K562 (cell line): ENCODE measurements around the gene RRAS. TPM values are rescaled to one million over a fixed set of nuclear protein-coding genes. Genes with fewer than 3 reads are reported as not detected.

Experiments used
- BHLHE40 ChIP-seq: IDR thresholded peaks from 2 replicates; pipeline ENCODE4 v1.6.1; 2011; ENCODE audit warnings: low read length, improper control_type of control experiment
- CBFB ChIP-seq: sonication (generic); formaldehyde crosslinking; IDR thresholded peaks from 2 replicates; pipeline ENCODE4 v1.4.0; 2020; ENCODE audit warnings: mild to moderate bottlenecking, missing genetic modification reagents
- DMBX1 ChIP-seq: fragments of 250-450 bp; sonication (Bioruptor Pico); IDR thresholded peaks from 2 replicates; pipeline ENCODE4 v1.8.0; 2022; ENCODE audit warnings: inconsistent platforms, mild to moderate bottlenecking, moderate library complexity, borderline replicate concordance
- E2F3 ChIP-seq: fragments of 250-450 bp; sonication (Bioruptor Pico); IDR thresholded peaks from 2 replicates; pipeline ENCODE4 v1.4.0; 2020; ENCODE audit warnings: mild to moderate bottlenecking
- EGR1 ChIP-seq: fragments of 450-650 bp; conservative IDR thresholded peaks from 2 replicates; pipeline ENCODE4 v1.6.1; 2017; ENCODE audit warnings: mild to moderate bottlenecking
- ELK3 ChIP-seq: fragments of 450-650 bp; formaldehyde crosslinking; IDR thresholded peaks from 2 replicates; pipeline ENCODE4 v1.4.0; 2020; ENCODE audit warnings: mild to moderate bottlenecking
- HCFC1 ChIP-seq: IDR thresholded peaks from 2 replicates; pipeline ENCODE4 v1.6.1; 2012; ENCODE audit warnings: low read depth, low read length, improper control_type of control experiment
- KDM1A ChIP-seq, 2 experiments: fragments of 450-650 bp; IDR thresholded peaks; 2 replicates each; pipeline ENCODE4 v1.6.1; 2016; ENCODE audit warnings: mild to moderate bottlenecking in 2 of 2
- KLF6 ChIP-seq: fragments of 250-450 bp; sonication (Bioruptor Pico); IDR thresholded peaks from 2 replicates; pipeline ENCODE4 v1.4.0; 2020; ENCODE audit warnings: mild to moderate bottlenecking, moderate library complexity, borderline replicate concordance
- MAFG ChIP-seq: fragments of 450-650 bp; conservative IDR thresholded peaks from 2 replicates; pipeline ENCODE4 v1.6.1; 2016; ENCODE audit warnings: missing genetic modification characterization, missing compliant biosample characterization
- MBD1 ChIP-seq: fragments of 250-450 bp; sonication (Bioruptor Pico); IDR thresholded peaks from 2 replicates; pipeline ENCODE4 v1.8.0; 2022; ENCODE audit warnings: inconsistent platforms
- MEF2D ChIP-seq: conservative IDR thresholded peaks from 2 replicates; pipeline ENCODE4 v1.6.1; 2016; ENCODE audit warnings: low read depth, missing genetic modification characterization, missing compliant biosample characterization
- NCOA4 ChIP-seq: fragments of 450-650 bp; IDR thresholded peaks from 2 replicates; pipeline ENCODE4 v1.6.1; 2018; ENCODE audit warnings: mild to moderate bottlenecking; ENCODE audit not compliant: partially characterized antibody
- NFIC ChIP-seq: fragments of 450-650 bp; IDR thresholded peaks from 2 replicates; pipeline ENCODE4 v1.6.1; 2017; ENCODE audit warnings: mild to moderate bottlenecking, inconsistent platforms
- SMC3 ChIP-seq: conservative IDR thresholded peaks from 2 replicates; pipeline ENCODE4 v1.6.1; 2011; ENCODE audit warnings: low read depth, low read length, improper control_type of control experiment; ENCODE audit not compliant: insufficient read depth
- U2AF2 ChIP-seq: fragments of 200-400 bp; formaldehyde crosslinking; optimal IDR thresholded peaks from 2 replicates; pipeline ENCODE3; 2017; ENCODE audit warnings: low read depth, mild to moderate bottlenecking, low read length
- USF1 ChIP-seq: sonication (generic); formaldehyde crosslinking; IDR thresholded peaks from 2 replicates; pipeline ENCODE4 v1.9.0; 2022; ENCODE audit warnings: mild to moderate bottlenecking, missing genetic modification reagents
- YY1 ChIP-seq, 3 experiments: IDR thresholded peaks; 2 replicates each; pipeline ENCODE4 v1.6.1; 2011; ENCODE audit warnings: low read length in 2 of 3, mild to moderate bottlenecking in 2 of 3, moderate library complexity in 2 of 3, borderline replicate concordance in 1 of 3, control low read depth in 1 of 3, low read depth in 1 of 3; ENCODE audit not compliant: insufficient read depth in 3 of 3, insufficient replicate concordance in 2 of 3, control insufficient read depth in 1 of 3, insufficient read length in 1 of 3; ENCODE audit errors: extremely low read depth in 1 of 3
- ZKSCAN3 ChIP-seq: fragments of 250-450 bp; sonication (Bioruptor Pico); IDR thresholded peaks from 2 replicates; pipeline ENCODE4 v1.4.0; 2020
- ZNF133 ChIP-seq: fragments of 250-450 bp; sonication (Bioruptor Pico); IDR thresholded peaks from 2 replicates; pipeline ENCODE4 v1.4.0; 2020; ENCODE audit warnings: mild to moderate bottlenecking
- polyA plus RNA-seq, 8 experiments: library from polyadenylated mRNA; depleted of rRNA in 4 of 8; stranded (reverse) in 5 of 8; unstranded in 3 of 8; fragments of >200 nt; fragmentation: Nextera tagmentation in 2 of 8; fragmentation: Illumina TruSeq in 1 of 8; extraction: Ambion mirVana in 2 of 8; extraction: Trizol in 1 of 8; gene quantifications; 2 replicates each; pipeline versions ENCODE4 v1.2.1 to v1.2.3, GENCODE V29; 2011 to 2014; ENCODE audit warnings: inconsistent platforms in 1 of 8, missing spikeins in 1 of 8
- total RNA-seq, 7 experiments: library from RNA; depleted of rRNA in 6 of 7; stranded (reverse); fragments of >200 nt in 6 of 7; fragmentation: Illumina TruSeq in 2 of 7; extraction: Trizol in 2 of 7; gene quantifications; 2 replicates each; pipeline versions ENCODE4 v1.2.1 to v1.2.3, GENCODE V29; 2011 to 2021; ENCODE audit warnings: low replicate concordance in 1 of 7
- TF ChIP-seq, protein P1 (sequence below): sonication (generic); formaldehyde crosslinking; IDR thresholded peaks from 2 replicates; pipeline ENCODE4 v1.8.0; 2022; ENCODE audit warnings: missing genetic modification reagents, mild to moderate bottlenecking, moderate library complexity, borderline replicate concordance
- TF ChIP-seq, protein P2 (sequence below), 3 experiments: IDR thresholded peaks in 2 of 3; conservative IDR thresholded peaks in 1 of 3; 2 replicates each; pipeline ENCODE4 v1.5.1; 2011 to 2012; ENCODE audit warnings: low read length in 3 of 3, mild to moderate bottlenecking in 3 of 3, control low read depth in 2 of 3, improper control_type of control experiment in 1 of 3, inconsistent platforms in 1 of 3, low read depth in 1 of 3, mixed read lengths in 1 of 3, moderate library complexity in 1 of 3; ENCODE audit not compliant: insufficient read depth in 2 of 3

The RRAS gene
- total and polyA plus RNA-seq, 9 of the 15 experiments (the other 6 are each of a cell fraction or from before 2014, with no cell fraction given), result 0.70 to 17.3 (median 8.2) TPM

- TF ChIP-seq USF1 (CRISPR knock-in tag) (peak; percentile 83), NFIC (peak; percentile 51), CBFB (CRISPR knock-in tag) (no peak), E2F3 (CRISPR knock-in tag) (peak; percentile 76; the same call in 1 of the 2 replicates), EGR1 (peak; percentile 54; the same call in 1 of the 2 replicates), ZNF133 (no peak), DMBX1 (CRISPR knock-in tag) (peak; percentile 34; the same call in 1 of the 2 replicates), MAFG (tag) (no peak), KDM1A (IDR thresholded peaks at IDR 0.05) (no peak), MEF2D (tag) (no peak), BHLHE40 (peak; percentile 60; the same call in 1 of the 2 replicates), YY1 (IDR thresholded peaks at IDR 0.05; ENCODE audit: borderline replicate concordance in 1 of 3, control insufficient read depth in 1 of 3, extremely low read depth in 1 of 3, insufficient read depth in 3 of 3, insufficient read length in 1 of 3, insufficient replicate concordance in 2 of 3, low read depth in 1 of 3, low read length in 2 of 3) (peak; percentile 79 to 95 (median 89)), MBD1 (no peak), U2AF2 (no peak), NCOA4 (no peak), ELK3 (CRISPR knock-in tag) (no peak), KLF6 (CRISPR knock-in tag) (no peak), ZKSCAN3 (CRISPR knock-in tag) (no peak), HCFC1 (peak; percentile 25; the same call in 1 of the 2 replicates), SMC3 (no peak)
- TF ChIP-seq, protein P1, sequence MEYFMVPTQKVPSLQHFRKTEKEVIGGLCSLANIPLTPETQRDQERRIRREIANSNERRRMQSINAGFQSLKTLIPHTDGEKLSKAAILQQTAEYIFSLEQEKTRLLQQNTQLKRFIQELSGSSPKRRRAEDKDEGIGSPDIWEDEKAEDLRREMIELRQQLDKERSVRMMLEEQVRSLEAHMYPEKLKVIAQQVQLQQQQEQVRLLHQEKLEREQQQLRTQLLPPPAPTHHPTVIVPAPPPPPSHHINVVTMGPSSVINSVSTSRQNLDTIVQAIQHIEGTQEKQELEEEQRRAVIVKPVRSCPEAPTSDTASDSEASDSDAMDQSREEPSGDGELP, result no peak; the same call in 1 of the 2 replicates
- TF ChIP-seq, protein P2, sequence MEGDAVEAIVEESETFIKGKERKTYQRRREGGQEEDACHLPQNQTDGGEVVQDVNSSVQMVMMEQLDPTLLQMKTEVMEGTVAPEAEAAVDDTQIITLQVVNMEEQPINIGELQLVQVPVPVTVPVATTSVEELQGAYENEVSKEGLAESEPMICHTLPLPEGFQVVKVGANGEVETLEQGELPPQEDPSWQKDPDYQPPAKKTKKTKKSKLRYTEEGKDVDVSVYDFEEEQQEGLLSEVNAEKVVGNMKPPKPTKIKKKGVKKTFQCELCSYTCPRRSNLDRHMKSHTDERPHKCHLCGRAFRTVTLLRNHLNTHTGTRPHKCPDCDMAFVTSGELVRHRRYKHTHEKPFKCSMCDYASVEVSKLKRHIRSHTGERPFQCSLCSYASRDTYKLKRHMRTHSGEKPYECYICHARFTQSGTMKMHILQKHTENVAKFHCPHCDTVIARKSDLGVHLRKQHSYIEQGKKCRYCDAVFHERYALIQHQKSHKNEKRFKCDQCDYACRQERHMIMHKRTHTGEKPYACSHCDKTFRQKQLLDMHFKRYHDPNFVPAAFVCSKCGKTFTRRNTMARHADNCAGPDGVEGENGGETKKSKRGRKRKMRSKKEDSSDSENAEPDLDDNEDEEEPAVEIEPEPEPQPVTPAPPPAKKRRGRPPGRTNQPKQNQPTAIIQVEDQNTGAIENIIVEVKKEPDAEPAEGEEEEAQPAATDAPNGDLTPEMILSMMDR (IDR thresholded peaks at IDR 0.05 in 2 of 3, conservative IDR thresholded peaks at IDR 0.05 in 1 of 3; ENCODE audit: insufficient read depth in 2 of 3, low read depth in 1 of 3, low read length in 3 of 3), result no peak
Measured at GRCh38 chr19:49677231-49677900, 37.4 kb upstream of the RRAS start, which contains the start of gene PRMT1 (continued).
